ENCODE data around the gene CARD10. TPM values are rescaled to one million over a fixed set of nuclear protein-coding genes. Genes with fewer than 3 reads are reported as not detected.

The CARD10 gene
- total RNA-seq, 1 donor from 2014 or later = 46.7 TPM

GRCh38 chr22:37488337-37489135 is 30.7 kb downstream of the CARD10 start:
- TF ChIP-seq, protein P1, sequence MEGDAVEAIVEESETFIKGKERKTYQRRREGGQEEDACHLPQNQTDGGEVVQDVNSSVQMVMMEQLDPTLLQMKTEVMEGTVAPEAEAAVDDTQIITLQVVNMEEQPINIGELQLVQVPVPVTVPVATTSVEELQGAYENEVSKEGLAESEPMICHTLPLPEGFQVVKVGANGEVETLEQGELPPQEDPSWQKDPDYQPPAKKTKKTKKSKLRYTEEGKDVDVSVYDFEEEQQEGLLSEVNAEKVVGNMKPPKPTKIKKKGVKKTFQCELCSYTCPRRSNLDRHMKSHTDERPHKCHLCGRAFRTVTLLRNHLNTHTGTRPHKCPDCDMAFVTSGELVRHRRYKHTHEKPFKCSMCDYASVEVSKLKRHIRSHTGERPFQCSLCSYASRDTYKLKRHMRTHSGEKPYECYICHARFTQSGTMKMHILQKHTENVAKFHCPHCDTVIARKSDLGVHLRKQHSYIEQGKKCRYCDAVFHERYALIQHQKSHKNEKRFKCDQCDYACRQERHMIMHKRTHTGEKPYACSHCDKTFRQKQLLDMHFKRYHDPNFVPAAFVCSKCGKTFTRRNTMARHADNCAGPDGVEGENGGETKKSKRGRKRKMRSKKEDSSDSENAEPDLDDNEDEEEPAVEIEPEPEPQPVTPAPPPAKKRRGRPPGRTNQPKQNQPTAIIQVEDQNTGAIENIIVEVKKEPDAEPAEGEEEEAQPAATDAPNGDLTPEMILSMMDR (IDR thresholded peaks at IDR 0.05; ENCODE audit: unreplicated experiment) = no peak
- H3K9me3 Mint-ChIP-seq (ENCODE audit: low read depth) = no peaks in the 10 kb centered on the region
- no peak overlapping the region for H3K27ac Mint-ChIP-seq
- H3K4me1 Mint-ChIP-seq (ENCODE audit: low read depth) = peaks cover 24% of the 10 kb centered on the region
- DNase-seq (ENCODE audit: low spot score, unreplicated experiment) = no peak
- H3K36me3 Mint-ChIP-seq (ENCODE audit: insufficient read depth) = peaks cover 18% of the 10 kb centered on the region
- H3K4me3 Mint-ChIP-seq (ENCODE audit: low read depth) = no peak overlapping the region
- H3K27me3 Mint-ChIP-seq = peaks cover 2% of the 10 kb centered on the region

GRCh38 chr22:37487571-37487970 is 31.6 kb downstream of the CARD10 start:
- H3K27ac Mint-ChIP-seq = peak overlapping the region; percentile 34
- peaks cover 7% of the 10 kb centered on the region for H3K27me3 Mint-ChIP-seq
- no peak for DNase-seq (ENCODE audit: low spot score, unreplicated experiment)
- H3K4me3 Mint-ChIP-seq (ENCODE audit: low read depth) = no peak overlapping the region
- H3K36me3 Mint-ChIP-seq (ENCODE audit: insufficient read depth) = peaks cover 10% of the 10 kb centered on the region
- TF ChIP-seq, protein P1 (IDR thresholded peaks at IDR 0.05; ENCODE audit: unreplicated experiment) = no peak
- H3K4me1 Mint-ChIP-seq (ENCODE audit: low read depth) = peaks cover 25% of the 10 kb centered on the region
- no peaks in the 10 kb centered on the region for H3K9me3 Mint-ChIP-seq (ENCODE audit: low read depth)

DNA sequence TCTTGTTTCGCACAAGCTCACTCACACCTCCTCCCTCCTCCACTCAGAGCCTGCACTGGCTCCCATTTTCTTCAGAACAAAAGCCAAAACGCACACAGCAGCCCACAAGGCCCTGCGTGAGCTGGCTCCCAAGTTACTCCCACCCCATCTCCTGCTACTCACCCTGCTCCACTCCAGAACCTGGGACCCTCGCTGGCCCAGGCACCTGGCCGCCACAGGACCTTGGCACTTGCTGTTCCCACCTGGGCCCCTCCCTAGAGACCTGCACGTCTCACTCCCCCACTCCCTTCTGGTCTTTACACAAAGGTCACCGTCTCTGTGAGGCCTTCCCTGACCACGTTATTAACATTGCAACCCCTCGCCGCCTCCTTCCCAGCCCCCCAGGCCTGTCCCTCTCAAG is 32.1 kb downstream of the CARD10 start:
- Mint-ChIP-seq H3K27me3 (peaks cover 7% of the 10 kb centered on the region), H3K36me3 (ENCODE audit: insufficient read depth) (peaks cover 10% of the 10 kb centered on the region), H3K27ac (peak overlapping the region; percentile 34), H3K4me3 (ENCODE audit: low read depth) (no peak overlapping the region), H3K9me3 (ENCODE audit: low read depth) (no peaks in the 10 kb centered on the region), H3K4me1 (ENCODE audit: low read depth) (peaks cover 25% of the 10 kb centered on the region)
- TF ChIP-seq, protein P1 (IDR thresholded peaks at IDR 0.05; ENCODE audit: unreplicated experiment) = no peak
- DNase-seq (ENCODE audit: low spot score, unreplicated experiment) = no peak

DNA sequence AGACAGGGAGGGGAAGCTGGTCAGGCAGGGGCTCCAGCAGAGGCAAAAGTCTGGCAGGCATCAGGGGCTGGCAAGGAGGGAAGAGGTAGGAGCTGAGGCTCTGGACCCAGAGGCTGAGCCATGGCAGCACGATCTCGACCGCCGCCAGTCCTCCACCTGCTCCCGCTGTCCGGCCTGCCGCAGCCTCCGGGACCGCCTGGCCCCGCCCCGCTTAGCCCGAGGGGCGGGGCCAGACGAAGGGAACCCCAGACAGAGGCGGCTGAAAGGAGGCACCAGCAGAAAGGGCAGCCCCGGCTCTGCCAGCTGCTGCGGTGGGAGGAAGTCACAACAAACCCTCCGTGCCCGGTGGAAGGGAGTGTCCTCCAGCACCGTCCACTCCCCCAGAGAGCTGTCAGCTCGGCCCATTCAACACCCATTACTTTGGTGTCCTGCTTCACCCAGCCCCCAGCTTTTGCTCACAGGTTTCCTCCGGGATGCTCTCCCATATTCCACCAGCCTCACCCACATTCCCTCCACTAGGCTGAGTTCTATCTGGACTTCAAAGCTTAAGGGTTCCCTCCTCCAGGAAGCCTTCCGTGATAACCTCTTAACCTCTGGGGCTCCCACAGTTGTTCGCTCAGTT is 32.9 kb downstream of the CARD10 start, which contains the start of gene MFNG:
Gene MFNG (minus strand): TSS at position 161 of the 622 bp plus-strand sequence. CDS start 207 bp downstream, outside the sequence.
- H3K4me3 Mint-ChIP-seq (ENCODE audit: low read depth) = no peak within 1 kb of the TSS

More for the DNA sequence above, 32.9 kb downstream of the CARD10 start, which contains the start of gene MFNG:
- no peaks in the 10 kb centered on the region for H3K9me3 Mint-ChIP-seq (ENCODE audit: low read depth)
- peaks cover 8% of the 10 kb centered on the region for H3K36me3 Mint-ChIP-seq (ENCODE audit: insufficient read depth)
- TF ChIP-seq, protein P1 (IDR thresholded peaks at IDR 0.05; ENCODE audit: unreplicated experiment) = no peak
- peak within 1 kb of the TSS; percentile 34 for H3K27ac Mint-ChIP-seq
- peaks cover 7% of the 10 kb centered on the region for H3K27me3 Mint-ChIP-seq
- DNase-seq (ENCODE audit: low spot score, unreplicated experiment) = peak; percentile 24
- peaks cover 25% of the 10 kb centered on the region for H3K4me1 Mint-ChIP-seq (ENCODE audit: low read depth)

All from progenitor cell of endocrine pancreas (in vitro differentiated cells).